GM19395 (cell line): ENCODE results near the gene CENPQ.
A peak's percentile ranks its signal among the peaks of the same experiment; 100 is the strongest.
"Not testable (repeated sequence)": the region's sequence is repeated elsewhere in the genome, so short reads cannot be mapped to it uniquely, and the experiment has no call there.

ENCODE experiments used
- ATAC-seq: cut with Tn5 transposase; IDR thresholded peaks from one replicate; pipeline ENCODE4 v1.9.1; 2021; ENCODE audit warnings: mild to moderate bottlenecking, moderate library complexity; ENCODE audit not compliant: unreplicated experiment

CENPQ gene

GRCh38 chr6:49462927-49463611 is at the start of gene CENPQ, which contains the start of gene MMUT:
TSS of gene CENPQ (plus strand) at chr6:49463370. CDS start at chr6:49470177, 6,807 bp downstream.
TSS of gene MMUT (minus strand) at chr6:49463253. CDS start at chr6:49459466, 3,787 bp downstream.
- peak; percentile 97 for ATAC-seq

GRCh38 chr6:49415358-49415757 is 47.8 kb upstream of the CENPQ start:
- ATAC-seq: no peak

- no peak for ATAC-seq
Measured at GRCh38 chr6:49416195-49416594, 47.0 kb upstream of the CENPQ start.

GRCh38 chr6:49423817-49424216 is 39.4 kb upstream of the CENPQ start:
- no peak for ATAC-seq

- ATAC-seq: no peak
Measured at GRCh38 chr6:49430187-49430586, 33.0 kb upstream of the CENPQ start.

GRCh38 chr6:49430866-49431265 is 32.3 kb upstream of the CENPQ start:
- no peak for ATAC-seq

GRCh38 chr6:49453221-49453620 is 9.9 kb upstream of the CENPQ start:
- no peak for ATAC-seq

GRCh38 chr6:49454787-49455709 is 8.1 kb upstream of the CENPQ start:
- peak; percentile 83 for ATAC-seq

GRCh38 chr6:49457771-49458170 is 5.4 kb upstream of the CENPQ start:
- no peak for ATAC-seq

- ATAC-seq: no peak
Measured at GRCh38 chr6:49462071-49462470, 1.1 kb upstream of the CENPQ start.

- ATAC-seq: peak; percentile 18
Measured at GRCh38 chr6:49462599-49462926, 607 bp upstream of the CENPQ start.

- peak; percentile 9 for ATAC-seq
Measured at GRCh38 chr6:49463612-49463967, 420 bp downstream of the CENPQ start.

- no peak for ATAC-seq
Measured at GRCh38 chr6:49464691-49465090, 1.5 kb downstream of the CENPQ start.

- no peak for ATAC-seq
Measured at GRCh38 chr6:49468042-49468441, 4.9 kb downstream of the CENPQ start.

- ATAC-seq: not testable (repeated sequence)
Measured at GRCh38 chr6:49476564-49476963, 13.4 kb downstream of the CENPQ start.

- no peak for ATAC-seq
Measured at GRCh38 chr6:49479308-49479970, 16.3 kb downstream of the CENPQ start.

- ATAC-seq: not testable (repeated sequence)
Measured at GRCh38 chr6:49481846-49482245, 18.7 kb downstream of the CENPQ start.

GRCh38 chr6:49483380-49483779 is 20.2 kb downstream of the CENPQ start:
- ATAC-seq: not testable (repeated sequence)

GRCh38 chr6:49490633-49491032 is 27.5 kb downstream of the CENPQ start:
- no peak for ATAC-seq

GRCh38 chr6:49497304-49497703 is 34.1 kb downstream of the CENPQ start:
- ATAC-seq: no peak

GRCh38 chr6:49499126-49499525 is 36.0 kb downstream of the CENPQ start:
- no peak for ATAC-seq

- no peak for ATAC-seq
Measured at GRCh38 chr6:49499623-49500022, 36.5 kb downstream of the CENPQ start, which contains the start of gene GLYATL3. TSS of gene GLYATL3 (plus strand) at chr6:49499923. CDS start at chr6:49511991, 12,068 bp downstream.
